Tibial nerve (tissue), 3 donors: ENCODE data around the gene UNC93A.

Source experiments
- CTCF ChIP-seq, 5 experiments: fragments of 200-600 bp in 3 of 5; fragments of 450-650 bp in 2 of 5; sonication (generic) in 3 of 5; IDR thresholded peaks; one replicate each; pipeline ENCODE4 v1.5.1; 2016 to 2019; ENCODE audit warnings: antibody characterized with exemption in 5 of 5, mild to moderate bottlenecking in 3 of 5, moderate library complexity in 2 of 5
- POLR2A ChIP-seq, 2 donors: fragments of 450-650 bp; IDR thresholded peaks; one replicate each; pipeline ENCODE4 v1.6.1; 2017; ENCODE audit warnings: antibody characterized with exemption in 2 of 2, mild to moderate bottlenecking in 2 of 2, moderate library complexity in 2 of 2

GRCh38 chr6:167302074-167302473, 11.0 kb downstream of the UNC93A start:
- TF ChIP-seq POLR2A (IDR thresholded peaks at IDR 0.05) = no peak
- TF ChIP-seq CTCF (IDR thresholded peaks at IDR 0.05) = no peak
